SW480 (cell line): ENCODE results near the gene SESN1.
"Not testable (repeated sequence)": the region's sequence is repeated elsewhere in the genome, so short reads cannot be mapped to it uniquely, and the experiment has no call there.

Source experiments
- DNase-seq: peaks from one replicate; pipeline ENCODE4 v3.0.0-alpha.2; 2016; ENCODE audit warnings: low spot score

Gene SESN1

GRCh38 chr6:109000289-109000688 is 94.4 kb downstream of the SESN1 start:
- DNase-seq: no peak

- DNase-seq: no peak
These were observed 95.2 kb downstream of the SESN1 start for GRCh38 chr6:108999428-108999827.

- no peak for DNase-seq
These were observed 96.2 kb downstream of the SESN1 start for GRCh38 chr6:108998485-108998884.

GRCh38 chr6:108996208-108996607 is 98.4 kb downstream of the SESN1 start:
- DNase-seq: no peak

- DNase-seq: no peak
These were observed 99.3 kb downstream of the SESN1 start for GRCh38 chr6:108995296-108995695.

GRCh38 chr6:108993876-108994275 is 100.8 kb downstream of the SESN1 start:
- no peak for DNase-seq

- no peak for DNase-seq
These were observed 104.9 kb downstream of the SESN1 start for GRCh38 chr6:108989700-108990099.

GRCh38 chr6:108988765-108989164 is 105.9 kb downstream of the SESN1 start:
- DNase-seq: no peak

- DNase-seq: no peak
These were observed 106.3 kb downstream of the SESN1 start for GRCh38 chr6:108988296-108988695.

- DNase-seq: no peak
These were observed 107.5 kb downstream of the SESN1 start for GRCh38 chr6:108987156-108987555.

- DNase-seq: no peak
These were observed 109.3 kb downstream of the SESN1 start for GRCh38 chr6:108985301-108985700.

GRCh38 chr6:108983151-108983550 is 111.5 kb downstream of the SESN1 start:
- no peak for DNase-seq

- DNase-seq: no peak
These were observed 112.2 kb downstream of the SESN1 start for GRCh38 chr6:108982154-108983113.

GRCh38 chr6:108978638-108979037 is 116.0 kb downstream of the SESN1 start:
- DNase-seq: not testable (repeated sequence)

GRCh38 chr6:108974201-108974600 is 120.4 kb downstream of the SESN1 start:
- no peak for DNase-seq

GRCh38 chr6:108969776-108970175 is 124.9 kb downstream of the SESN1 start:
- DNase-seq: no peak

GRCh38 chr6:108968325-108969316 is 126.0 kb downstream of the SESN1 start:
- no peak for DNase-seq

- DNase-seq: peak; percentile 79
These were observed 127.5 kb downstream of the SESN1 start for GRCh38 chr6:108966855-108967755.

- DNase-seq: no peak
These were observed 128.4 kb downstream of the SESN1 start for GRCh38 chr6:108966251-108966650.

GRCh38 chr6:108961985-108962384 is 132.7 kb downstream of the SESN1 start:
- no peak for DNase-seq

GRCh38 chr6:108961077-108961476 is 133.6 kb downstream of the SESN1 start:
- no peak for DNase-seq
